CD4-positive, alpha-beta T cell treated with Interleukin-4 for 4 hours (primary cell): ENCODE results near the gene IQSEC1.

Experiments used
- DNase-seq: peaks from one replicate; pipeline ENCODE4 v3.0.0-alpha.2; 2020

IQSEC1 gene

DNA sequence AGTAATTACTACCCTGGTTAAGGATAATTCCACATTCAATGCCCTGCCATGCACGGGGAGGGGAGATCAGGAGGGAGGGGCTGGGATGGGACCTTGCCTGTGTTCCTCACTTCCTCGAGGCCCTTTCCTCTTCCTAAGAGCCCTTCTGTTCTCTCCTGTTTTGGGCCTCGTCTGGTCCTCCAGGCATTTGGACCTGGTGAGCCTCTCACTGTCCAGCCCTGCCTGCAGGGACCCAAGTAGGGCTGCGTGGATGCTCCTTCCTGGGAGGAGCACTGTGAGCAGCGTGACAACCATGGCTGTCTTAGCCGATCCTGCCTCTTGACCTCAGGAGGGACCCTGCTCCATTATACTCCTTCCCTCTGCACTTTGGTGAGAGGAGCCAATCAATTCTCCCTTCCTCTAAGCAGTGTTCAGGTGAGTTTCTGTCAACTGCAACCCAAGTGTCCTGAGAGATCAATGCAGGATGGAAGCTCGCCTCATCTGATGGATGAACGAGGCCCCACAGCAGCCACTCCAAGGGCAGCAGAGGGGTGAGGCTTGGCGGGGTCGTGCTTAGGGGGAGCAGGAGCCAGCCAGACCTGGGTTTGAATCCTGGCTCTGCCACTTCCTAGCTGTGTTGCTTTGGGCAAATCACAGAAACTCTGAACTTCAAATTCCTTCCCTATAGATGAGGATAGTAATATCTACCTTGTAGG, 92.5 kb downstream of the IQSEC1 start:
- DNase-seq: no peak

DNA sequence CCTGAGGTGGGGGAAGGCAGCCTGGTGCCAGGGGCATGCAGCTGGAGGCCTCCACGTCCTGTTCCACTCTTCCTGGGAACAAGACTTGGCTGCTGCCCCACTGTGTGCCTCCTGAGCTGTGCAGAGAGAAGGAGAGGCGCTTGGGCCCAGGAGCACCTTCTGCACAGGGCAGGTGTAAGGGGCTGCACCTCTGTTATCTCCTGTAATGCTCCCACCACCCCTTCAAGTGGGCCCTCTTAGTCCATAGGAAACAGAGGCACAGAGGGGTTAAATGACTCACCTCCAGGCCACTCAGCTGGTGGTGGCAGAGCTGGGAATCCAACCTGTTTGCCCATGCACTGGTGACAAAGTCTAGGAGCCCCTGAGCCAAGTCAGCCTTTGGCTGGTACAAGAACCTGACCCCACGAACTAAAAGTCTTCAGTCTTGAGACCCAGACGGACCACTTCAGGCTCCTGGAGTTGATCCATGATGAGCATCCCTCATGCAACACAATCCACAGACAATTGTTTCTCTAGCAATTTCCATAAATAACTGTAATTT, 93.2 kb downstream of the IQSEC1 start:
- DNase-seq: no peak

GRCh38 chr3:12979151-12979946, 93.9 kb downstream of the IQSEC1 start:
- DNase-seq: no peak

GRCh38 chr3:12978682-12979081, 94.5 kb downstream of the IQSEC1 start:
- DNase-seq: no peak

GRCh38 chr3:12977117-12977808, 96.0 kb downstream of the IQSEC1 start:
- no peak for DNase-seq

- no peak for DNase-seq
Measured at GRCh38 chr3:12975748-12976522, 97.3 kb downstream of the IQSEC1 start.

GRCh38 chr3:12974819-12975218, 98.4 kb downstream of the IQSEC1 start:
- DNase-seq: no peak

GRCh38 chr3:12974334-12974733, 98.9 kb downstream of the IQSEC1 start:
- no peak for DNase-seq

- DNase-seq: no peak
Measured at GRCh38 chr3:12973827-12974226, 99.4 kb downstream of the IQSEC1 start.

GRCh38 chr3:12972781-12973702, 100.2 kb downstream of the IQSEC1 start:
- DNase-seq: no peak

GRCh38 chr3:12972043-12972442, 101.2 kb downstream of the IQSEC1 start:
- no peak for DNase-seq

DNA sequence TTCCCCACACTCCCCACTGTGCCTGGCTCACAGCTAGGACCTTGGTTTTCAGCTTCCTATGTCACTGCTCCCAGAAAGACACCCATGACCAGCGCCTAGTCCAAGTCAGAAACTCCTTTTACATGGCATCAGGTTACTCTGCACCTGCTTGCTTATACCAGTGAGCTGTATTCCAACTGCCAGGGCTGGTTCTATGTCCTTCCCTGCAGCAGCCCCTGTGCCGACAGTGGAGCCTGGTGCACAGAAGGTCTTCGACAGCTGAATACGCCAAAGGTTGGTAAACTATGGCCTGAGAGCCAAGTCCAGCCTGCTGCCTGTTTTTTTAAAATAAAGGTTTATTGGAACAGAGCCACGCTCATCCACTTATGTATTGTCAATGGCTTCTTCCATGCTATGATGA, 102.5 kb downstream of the IQSEC1 start:
- DNase-seq: no peak

GRCh38 chr3:12969486-12969885, 103.7 kb downstream of the IQSEC1 start:
- no peak for DNase-seq

DNA sequence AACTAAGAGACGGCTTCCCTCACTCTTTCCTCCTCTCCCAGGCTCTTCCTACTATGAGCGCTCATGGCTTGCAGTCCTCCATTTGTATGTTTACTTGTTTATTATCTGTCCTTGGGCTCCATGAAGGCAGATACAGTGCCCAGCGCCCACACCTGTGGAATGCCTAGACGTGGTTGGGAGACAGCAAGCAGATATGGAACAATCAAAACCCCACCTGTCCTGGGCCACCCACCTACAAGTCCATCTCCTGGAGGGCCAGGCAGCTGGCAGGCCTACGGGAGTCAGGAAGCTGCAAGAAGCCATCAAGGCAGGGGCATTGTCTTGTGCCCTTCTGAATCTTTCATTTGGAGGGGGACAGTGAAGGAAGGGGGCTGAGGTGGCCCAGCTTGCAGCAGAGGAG, 104.7 kb downstream of the IQSEC1 start:
- DNase-seq: no peak

GRCh38 chr3:12967606-12968351, 105.5 kb downstream of the IQSEC1 start:
- peak; percentile 87 for DNase-seq

DNA sequence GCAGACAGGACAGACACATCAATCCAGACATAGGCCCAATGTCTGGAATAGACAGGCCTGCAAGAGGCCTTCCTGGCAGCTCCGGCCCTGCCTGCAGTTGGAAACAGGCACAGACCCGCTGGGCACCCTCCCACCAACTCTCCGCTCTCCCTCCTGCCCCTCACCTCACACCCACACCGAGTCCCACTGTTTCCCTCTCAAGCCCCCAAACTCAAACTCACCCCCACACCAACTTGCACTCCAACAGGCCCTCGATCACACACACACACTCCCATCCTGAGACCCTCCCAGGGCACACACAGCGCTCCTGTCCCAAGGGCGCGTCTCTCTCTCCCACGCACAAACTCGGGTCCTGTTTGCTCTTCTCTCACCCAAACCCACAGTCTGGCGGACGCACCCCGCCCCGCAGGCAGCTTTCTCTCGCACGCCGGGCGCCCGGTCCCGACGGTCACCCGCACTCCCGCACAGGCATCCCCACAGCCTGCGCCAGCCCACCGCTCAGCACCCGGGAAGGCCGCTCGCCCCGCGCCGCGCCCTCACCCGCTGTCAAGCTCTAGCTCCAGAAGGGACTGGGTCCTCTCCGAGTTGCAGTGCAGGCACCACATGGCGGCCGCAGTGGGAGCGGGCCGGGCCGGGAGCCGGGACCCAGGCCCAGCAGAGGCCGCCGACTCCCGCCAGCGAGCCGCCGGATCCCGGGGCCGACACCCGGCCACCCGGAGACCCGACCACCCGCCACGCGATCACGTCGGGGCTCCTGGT, 106.2 kb downstream of the IQSEC1 start:
- no peak for DNase-seq

DNA sequence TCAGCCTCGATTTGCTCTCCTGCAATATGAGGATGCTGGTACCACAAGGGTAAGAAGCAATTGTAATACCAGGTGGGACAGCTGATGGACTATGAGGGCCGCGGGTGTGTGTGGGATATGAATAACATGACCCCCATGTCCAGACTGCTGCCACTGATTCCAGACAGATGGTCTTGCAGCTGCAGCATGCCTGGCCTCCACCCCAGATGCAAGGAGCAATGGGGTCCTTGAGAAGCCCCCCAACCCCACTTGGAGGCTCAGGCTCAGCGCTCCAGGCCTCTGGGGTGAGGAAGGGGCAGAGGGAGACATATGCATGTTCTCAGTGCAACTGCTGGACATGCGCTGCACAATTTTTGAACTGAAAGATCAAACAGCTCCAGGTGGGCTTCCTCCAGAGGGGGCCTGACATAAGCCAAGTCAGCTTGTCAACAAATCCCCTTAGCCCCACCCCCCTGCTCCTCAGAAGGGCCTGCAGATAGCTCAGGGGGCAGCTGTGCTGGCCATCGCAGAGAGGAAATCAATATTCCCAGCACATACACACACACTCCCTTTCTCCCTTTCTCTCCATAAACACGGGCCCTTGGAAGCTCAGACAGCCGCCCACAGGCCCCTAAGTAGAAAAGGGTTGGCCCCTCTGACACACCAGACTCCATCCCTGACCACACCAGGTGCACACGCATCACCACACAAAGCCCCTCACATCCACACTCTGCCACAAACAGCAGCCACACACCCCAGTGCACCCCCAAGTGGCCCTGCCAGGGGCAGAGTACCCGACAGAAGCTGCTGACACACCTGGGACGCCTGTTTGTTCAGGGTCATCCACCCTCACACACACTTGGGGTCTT, 107.0 kb downstream of the IQSEC1 start:
- DNase-seq: no peak

DNA sequence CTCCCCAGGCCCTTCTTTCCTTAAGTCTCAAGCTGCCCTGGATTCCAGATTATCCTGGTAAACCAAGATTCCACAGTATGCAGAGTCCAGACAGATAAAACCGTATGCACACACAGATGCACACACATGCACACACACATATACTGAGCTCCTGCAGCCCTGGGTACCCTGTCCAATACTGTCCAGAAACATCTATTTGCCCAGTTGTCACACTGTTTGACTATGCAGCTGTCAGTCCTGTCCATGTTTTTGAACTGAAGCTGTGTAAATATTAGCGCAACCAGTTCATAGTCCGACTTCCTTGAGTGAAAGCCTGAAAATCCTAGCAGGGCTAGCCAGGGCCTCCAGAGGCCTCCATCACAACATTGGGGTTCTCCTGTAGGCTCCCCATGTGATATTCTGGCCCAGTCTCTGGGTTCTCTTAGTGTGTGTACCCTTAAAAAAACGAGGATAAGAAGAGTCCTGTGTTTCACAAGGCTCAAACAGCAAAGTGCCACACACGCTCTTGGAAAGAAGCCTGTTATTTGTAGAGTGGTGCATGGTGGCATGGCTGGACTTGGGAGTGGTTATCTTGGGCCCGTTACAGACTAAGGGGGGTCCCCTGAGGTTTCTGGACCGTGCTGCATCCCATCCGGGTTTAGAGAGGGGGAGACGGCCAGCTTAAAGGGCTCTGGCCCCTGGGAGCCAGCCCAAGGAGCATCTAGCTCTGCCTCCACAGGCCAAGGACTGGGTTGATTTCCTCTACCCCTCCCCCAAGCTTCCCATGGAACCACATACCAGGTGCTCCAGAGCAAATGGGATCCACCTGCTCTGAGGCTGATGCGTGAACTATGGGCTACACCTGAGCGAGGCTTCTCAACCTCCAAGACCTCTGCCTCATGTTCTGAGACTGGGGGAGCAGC, 108.3 kb downstream of the IQSEC1 start:
- DNase-seq: no peak
